Endothelial cell of umbilical vein (primary cell): ENCODE results near the gene PAXX.

ENCODE experiments used
- POLR2AphosphoS5 ChIP-seq: IDR thresholded peaks from 2 replicates; pipeline ENCODE4 v1.6.1; 2012; ENCODE audit warnings: low read depth, mild to moderate bottlenecking, control low read depth, low read length, moderate library complexity; ENCODE audit not compliant: insufficient read depth
- TF ChIP-seq, protein P1 (sequence below), 2 donors: IDR thresholded peaks; 1 replicate in 1 of 2; 2 replicates in 1 of 2; pipeline ENCODE4 v1.5.1; 2011; ENCODE audit warnings: low read length in 2 of 2, mild to moderate bottlenecking in 2 of 2, moderate library complexity in 2 of 2, control low read depth in 1 of 2, inconsistent platforms in 1 of 2, low read depth in 1 of 2; ENCODE audit not compliant: insufficient read depth in 1 of 2; ENCODE audit errors: extremely low read depth in 1 of 2

DNA sequence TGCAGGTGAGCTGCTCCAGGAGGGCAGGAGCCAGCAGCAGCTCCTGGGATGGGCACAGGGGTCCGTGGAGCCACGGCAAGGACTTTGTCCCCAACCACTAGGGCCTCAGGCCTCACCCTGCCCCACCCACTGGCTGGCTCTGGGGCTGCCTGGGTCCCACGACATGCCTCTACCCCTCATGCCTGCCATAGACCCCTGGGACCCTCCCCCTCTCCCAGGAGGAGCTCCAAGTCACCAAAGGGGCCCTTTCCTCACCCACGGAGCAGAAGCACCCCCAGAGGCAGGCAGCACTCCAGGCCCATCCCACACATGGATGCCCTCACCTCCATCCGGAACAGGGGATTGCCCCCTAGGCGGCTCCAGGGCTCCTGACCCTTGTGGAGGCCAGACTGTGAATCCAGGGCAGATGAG is 29.4 kb downstream of the PAXX start:
- TF ChIP-seq, protein P1, sequence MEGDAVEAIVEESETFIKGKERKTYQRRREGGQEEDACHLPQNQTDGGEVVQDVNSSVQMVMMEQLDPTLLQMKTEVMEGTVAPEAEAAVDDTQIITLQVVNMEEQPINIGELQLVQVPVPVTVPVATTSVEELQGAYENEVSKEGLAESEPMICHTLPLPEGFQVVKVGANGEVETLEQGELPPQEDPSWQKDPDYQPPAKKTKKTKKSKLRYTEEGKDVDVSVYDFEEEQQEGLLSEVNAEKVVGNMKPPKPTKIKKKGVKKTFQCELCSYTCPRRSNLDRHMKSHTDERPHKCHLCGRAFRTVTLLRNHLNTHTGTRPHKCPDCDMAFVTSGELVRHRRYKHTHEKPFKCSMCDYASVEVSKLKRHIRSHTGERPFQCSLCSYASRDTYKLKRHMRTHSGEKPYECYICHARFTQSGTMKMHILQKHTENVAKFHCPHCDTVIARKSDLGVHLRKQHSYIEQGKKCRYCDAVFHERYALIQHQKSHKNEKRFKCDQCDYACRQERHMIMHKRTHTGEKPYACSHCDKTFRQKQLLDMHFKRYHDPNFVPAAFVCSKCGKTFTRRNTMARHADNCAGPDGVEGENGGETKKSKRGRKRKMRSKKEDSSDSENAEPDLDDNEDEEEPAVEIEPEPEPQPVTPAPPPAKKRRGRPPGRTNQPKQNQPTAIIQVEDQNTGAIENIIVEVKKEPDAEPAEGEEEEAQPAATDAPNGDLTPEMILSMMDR (IDR thresholded peaks at IDR 0.05; ENCODE audit: extremely low read depth in 1 of 2, insufficient read depth in 1 of 2, low read depth in 1 of 2, low read length in 2 of 2) = no peak
- TF ChIP-seq POLR2AphosphoS5 = no peak
